GM12891 (cell line): ENCODE data around the gene TMEM178B.

Source experiments
- DNase-seq: peaks from one replicate; pipeline ENCODE4 v3.0.0; 2011; ENCODE audit warnings: low spot score; ENCODE audit not compliant: insufficient read length
- FAIRE-seq: peaks from 2 replicates; lab custom pipeline; 2011; peaks lifted over from hg19 to GRCh38; lab: Jason Lieb, UNC
- PAX5 ChIP-seq: IDR thresholded peaks from 2 replicates; pipeline ENCODE4 v1.6.1; 2011; ENCODE audit warnings: low read length, moderate library complexity, mild to moderate bottlenecking; ENCODE audit not compliant: insufficient read depth, severe bottlenecking
- POLR2A ChIP-seq: IDR thresholded peaks from 2 replicates; pipeline ENCODE4 v1.6.1; 2011; ENCODE audit warnings: low read depth, low read length, control low read depth
- POLR2AphosphoS5 ChIP-seq: IDR thresholded peaks from 2 replicates; pipeline ENCODE4 v1.6.1; 2011; ENCODE audit warnings: low read depth, low read length, control low read depth
- POU2F2 ChIP-seq: IDR thresholded peaks from 2 replicates; pipeline ENCODE4 v1.6.1; 2011; ENCODE audit warnings: low read depth, mild to moderate bottlenecking, control low read depth, low read length, moderate library complexity
- SPI1 ChIP-seq: IDR thresholded peaks from 2 replicates; pipeline ENCODE4 v1.6.1; 2011; ENCODE audit warnings: low read depth, low read length, control low read depth
- TAF1 ChIP-seq: IDR thresholded peaks from 2 replicates; pipeline ENCODE4 v1.6.1; 2011; ENCODE audit warnings: low read depth, low read length, control low read depth

The TMEM178B gene

DNA sequence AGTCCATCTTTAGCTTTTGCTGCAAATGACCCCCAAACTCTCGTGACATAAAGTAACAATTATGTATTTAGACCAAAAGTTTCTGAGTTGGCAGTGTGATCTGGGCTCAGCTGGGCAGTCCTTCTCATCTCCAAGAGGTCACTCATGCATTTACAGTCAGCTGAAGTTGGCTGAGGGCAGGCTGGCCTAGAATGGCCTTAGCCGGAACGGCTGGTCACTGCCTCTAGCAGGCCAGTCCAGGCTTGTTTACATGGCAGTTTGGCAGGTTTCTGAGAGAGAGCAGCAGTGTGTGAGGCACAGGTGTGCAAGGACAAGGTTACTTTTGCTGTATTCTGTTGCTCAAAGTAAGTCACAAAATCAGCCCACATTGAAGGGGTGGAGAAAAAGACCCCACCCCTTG, 277.3 kb downstream of the TMEM178B start:
- TF ChIP-seq POLR2AphosphoS5 (no peak), TAF1 (no peak), PAX5 (no peak), SPI1 (no peak), POLR2A (no peak), POU2F2 (no peak)
- no peak for FAIRE-seq

GRCh38 chr7:141352955-141353354, 279.1 kb downstream of the TMEM178B start:
- TF ChIP-seq POU2F2 (no peak), PAX5 (no peak), POLR2AphosphoS5 (no peak), TAF1 (no peak), POLR2A (no peak), SPI1 (no peak)
- no peak for FAIRE-seq
- no peak for DNase-seq

More for the DNA sequence above, 277.3 kb downstream of the TMEM178B start:
- DNase-seq: no peak

DNA sequence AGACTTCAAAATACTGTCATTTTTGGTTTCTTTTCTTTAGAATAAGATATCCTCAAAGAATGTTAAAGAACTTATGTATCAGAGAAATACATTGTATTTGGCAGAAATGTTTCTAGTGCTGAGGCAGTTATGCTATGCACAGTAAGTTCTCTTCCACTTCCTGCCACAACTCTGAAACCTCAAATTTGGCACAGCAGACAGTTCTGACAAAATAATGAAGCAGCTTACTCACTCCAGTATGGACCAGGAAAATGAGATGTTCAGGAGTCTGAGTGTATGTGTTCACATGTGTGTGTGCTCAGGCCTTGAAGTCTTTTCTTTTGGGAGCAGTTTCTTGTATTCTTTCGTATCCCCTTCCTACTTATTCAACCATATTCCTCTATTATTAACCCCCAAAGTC, 280.4 kb downstream of the TMEM178B start:
- no peak for FAIRE-seq
- TF ChIP-seq POLR2A (no peak), TAF1 (no peak), POLR2AphosphoS5 (no peak), PAX5 (no peak), POU2F2 (no peak), SPI1 (no peak)
- DNase-seq: no peak

DNA sequence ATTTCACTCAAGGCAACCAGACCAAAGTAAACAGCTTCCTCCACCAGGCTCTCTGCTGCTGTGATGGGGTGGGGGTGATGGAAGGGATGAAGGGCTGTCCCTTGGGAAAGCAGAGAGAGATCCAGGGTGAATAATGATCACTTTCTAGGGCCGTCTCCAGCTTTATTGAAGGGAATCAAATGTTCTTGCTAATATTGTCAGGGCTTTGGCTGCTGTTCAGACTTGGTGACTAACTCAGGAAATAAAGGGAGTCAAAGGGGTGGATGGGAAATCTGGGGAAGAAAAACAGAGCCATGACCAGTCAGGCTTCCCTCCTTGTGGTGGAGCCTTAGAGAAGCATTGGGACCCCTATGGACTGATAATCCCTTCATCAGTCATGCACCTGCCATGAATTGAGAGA, 281.2 kb downstream of the TMEM178B start:
- DNase-seq (no peak), FAIRE-seq (no peak)
- TF ChIP-seq POLR2A (no peak), POLR2AphosphoS5 (no peak), PAX5 (no peak), POU2F2 (no peak), TAF1 (no peak), SPI1 (no peak)

DNA sequence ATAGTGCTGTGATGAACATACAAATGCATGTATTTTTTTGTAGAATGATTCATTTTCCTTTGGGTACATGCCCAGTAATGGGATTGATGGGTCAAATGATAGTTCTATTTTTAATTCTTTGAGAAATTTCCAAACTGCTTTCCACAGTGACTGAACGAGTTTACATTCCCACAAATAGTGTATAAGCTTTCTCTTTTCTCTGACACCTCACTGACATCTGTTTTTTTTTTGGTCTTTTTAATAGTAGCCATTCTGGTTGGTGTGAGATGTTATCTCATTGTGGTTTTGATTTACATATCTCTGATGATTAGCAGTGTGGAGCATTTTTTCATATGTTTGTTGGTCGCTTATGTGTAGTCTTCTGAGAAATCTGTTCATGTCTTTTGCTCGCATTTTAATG, 282.3 kb downstream of the TMEM178B start:
- FAIRE-seq (no peak), DNase-seq (no peak)
- TF ChIP-seq POLR2AphosphoS5 (no peak), POLR2A (no peak), POU2F2 (no peak), SPI1 (no peak), TAF1 (no peak), PAX5 (no peak)

- TF ChIP-seq POLR2AphosphoS5 (no peak), SPI1 (no peak), PAX5 (no peak), POLR2A (no peak), POU2F2 (no peak)
- DNase-seq: no peak
- no peak for FAIRE-seq
These were observed 284.5 kb downstream of the TMEM178B start for GRCh38 chr7:141358386-141358785.

DNA sequence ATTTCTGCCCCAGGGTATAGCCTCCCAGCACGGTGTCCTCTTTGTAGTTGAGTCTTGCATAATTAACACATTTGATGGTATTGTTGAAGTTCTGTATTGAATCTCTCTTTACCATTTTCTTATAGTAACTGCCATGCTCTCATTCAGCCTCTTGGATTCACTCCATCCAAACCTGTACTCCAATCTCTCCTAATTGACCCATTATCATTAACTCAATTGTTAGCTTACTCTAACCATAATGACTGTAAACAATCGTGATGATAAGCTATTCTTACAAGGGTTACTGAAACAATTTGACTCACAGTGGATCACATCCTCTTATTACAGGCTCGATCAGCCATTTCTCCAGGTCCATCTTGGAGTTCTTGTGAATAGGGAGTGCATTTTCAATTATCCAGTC, 285.4 kb downstream of the TMEM178B start:
- FAIRE-seq: no peak
- TF ChIP-seq POLR2AphosphoS5 (no peak), TAF1 (no peak), SPI1 (no peak), PAX5 (no peak), POU2F2 (no peak), POLR2A (no peak)
- no peak for DNase-seq

- TF ChIP-seq POLR2AphosphoS5 (no peak), TAF1 (no peak)
- DNase-seq: no peak
- FAIRE-seq: no peak
These were observed 286.0 kb downstream of the TMEM178B start for GRCh38 chr7:141359740-141360415.

GRCh38 chr7:141360416-141360760, 286.5 kb downstream of the TMEM178B start:
- no peak for TF ChIP-seq POLR2A
- TF ChIP-seq POLR2AphosphoS5: no peak
- TF ChIP-seq SPI1: no peak
- TF ChIP-seq TAF1: no peak
- TF ChIP-seq PAX5: no peak
- TF ChIP-seq POU2F2: no peak
- no peak for FAIRE-seq
- no peak for DNase-seq

DNA sequence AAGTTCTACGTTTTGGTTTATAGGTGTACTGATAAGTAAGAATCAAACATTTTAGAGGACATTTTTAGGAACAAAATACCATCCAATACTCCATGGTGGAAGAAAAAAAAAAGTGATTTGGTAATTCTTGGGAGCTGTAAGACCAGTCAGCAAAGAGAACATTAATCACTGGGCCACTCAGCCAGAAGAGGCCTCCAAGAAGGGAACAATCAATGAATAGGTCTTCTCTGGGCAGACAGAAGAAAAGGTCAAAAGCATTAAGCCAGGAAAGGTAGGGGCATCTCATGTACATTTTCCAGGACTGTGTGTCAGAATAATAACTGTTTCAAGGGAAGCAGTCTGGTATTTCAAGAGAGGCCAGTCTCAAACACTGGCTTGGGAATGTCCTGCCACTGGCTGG, 286.9 kb downstream of the TMEM178B start:
- no peak for DNase-seq
- TF ChIP-seq PAX5: no peak
- TF ChIP-seq SPI1: no peak
- TF ChIP-seq POU2F2: no peak
- no peak for TF ChIP-seq TAF1
- no peak for TF ChIP-seq POLR2AphosphoS5
- no peak for TF ChIP-seq POLR2A
- no peak for FAIRE-seq

GRCh38 chr7:141361479-141361878, 287.6 kb downstream of the TMEM178B start:
- DNase-seq (no peak), FAIRE-seq (no peak)
- no peak for TF ChIP-seq POLR2A
- no peak for TF ChIP-seq PAX5
- TF ChIP-seq SPI1: no peak
- no peak for TF ChIP-seq POU2F2
- TF ChIP-seq TAF1: no peak
- no peak for TF ChIP-seq POLR2AphosphoS5
